HG02571 (cell line): Measurements from ENCODE around the gene PCDHB5.
"Not testable (repeated sequence)": the region's sequence is repeated elsewhere in the genome, so short reads cannot be mapped to it uniquely, and the experiment has no call there.

Experiments
- ATAC-seq: cut with Tn5 transposase; IDR thresholded peaks from one replicate; pipeline ENCODE4 v1.9.1; 2021; ENCODE audit warnings: mild to moderate bottlenecking, moderate library complexity; ENCODE audit not compliant: unreplicated experiment

The PCDHB5 gene

DNA sequence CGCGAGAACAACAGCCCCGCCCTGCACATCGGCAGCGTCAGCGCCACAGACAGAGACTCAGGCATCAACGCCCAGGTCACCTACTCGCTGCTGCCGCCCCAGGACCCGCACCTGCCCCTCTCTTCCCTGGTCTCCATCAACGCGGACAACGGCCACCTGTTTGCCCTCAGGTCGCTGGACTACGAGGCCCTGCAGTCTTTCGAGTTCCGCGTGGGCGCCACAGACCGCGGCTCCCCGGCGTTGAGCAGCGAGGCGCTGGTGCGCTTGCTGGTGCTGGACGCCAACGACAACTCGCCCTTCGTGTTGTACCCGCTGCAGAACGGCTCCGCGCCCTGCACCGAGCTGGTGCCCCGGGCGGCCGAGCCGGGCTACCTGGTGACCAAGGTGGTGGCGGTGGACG lies 16.6 kb downstream of the PCDHB5 start:
- not testable (repeated sequence) for ATAC-seq

DNA sequence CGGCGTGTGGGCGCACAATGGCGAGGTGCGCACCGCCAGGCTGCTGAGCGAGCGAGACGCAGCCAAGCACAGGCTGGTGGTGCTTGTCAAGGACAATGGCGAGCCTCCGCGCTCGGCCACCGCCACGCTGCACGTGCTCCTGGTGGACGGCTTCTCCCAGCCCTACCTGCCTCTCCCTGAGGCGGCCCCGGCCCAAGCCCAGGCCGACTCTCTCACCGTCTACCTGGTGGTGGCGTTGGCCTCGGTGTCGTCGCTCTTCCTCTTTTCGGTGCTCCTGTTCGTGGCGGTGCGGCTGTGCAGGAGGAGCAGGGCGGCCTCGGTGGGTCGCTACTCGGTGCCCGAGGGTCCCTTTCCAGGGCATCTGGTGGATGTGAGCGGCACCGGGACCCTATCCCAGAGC lies 17.1 kb downstream of the PCDHB5 start:
- not testable (repeated sequence) for ATAC-seq

DNA sequence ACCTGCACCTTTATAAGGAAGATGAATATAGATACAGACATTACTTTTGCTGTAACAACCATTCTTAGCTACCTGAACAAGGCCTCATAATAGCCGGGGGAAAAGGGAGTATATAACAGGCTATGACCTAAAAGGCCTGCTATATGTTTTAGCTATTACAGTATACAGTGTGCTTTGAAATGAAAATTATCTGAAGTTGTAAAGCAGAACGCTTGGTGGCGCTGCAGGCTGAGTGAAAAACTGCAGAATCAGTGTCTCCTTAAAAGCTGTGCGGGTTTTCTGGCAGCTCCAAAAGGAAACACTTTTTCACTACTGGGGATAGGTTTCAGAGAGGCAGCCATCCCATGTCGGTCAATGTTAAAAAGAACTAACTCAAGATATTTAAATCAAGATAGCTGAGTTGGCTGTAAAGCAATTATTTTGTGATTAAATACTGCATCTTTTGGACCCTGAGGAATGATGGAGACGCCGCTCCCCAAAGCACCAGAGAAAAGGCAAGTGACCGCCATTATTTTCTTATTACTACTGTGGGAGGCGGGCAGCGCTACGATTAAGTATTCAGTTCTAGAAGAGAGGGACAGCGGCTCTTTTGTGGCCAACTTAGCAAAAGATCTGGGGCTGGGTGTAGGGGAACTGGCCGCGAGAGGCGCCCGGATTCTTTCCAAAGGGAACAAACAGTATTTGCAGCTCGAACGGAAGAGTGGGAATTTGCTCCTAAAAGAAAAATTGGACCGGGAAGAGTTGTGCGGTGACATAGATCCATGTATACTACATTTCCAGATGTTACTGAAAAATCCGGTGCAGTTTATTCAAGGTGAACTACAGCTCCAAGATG lies 20.8 kb downstream of the PCDHB5 start:
- no peak for ATAC-seq

DNA sequence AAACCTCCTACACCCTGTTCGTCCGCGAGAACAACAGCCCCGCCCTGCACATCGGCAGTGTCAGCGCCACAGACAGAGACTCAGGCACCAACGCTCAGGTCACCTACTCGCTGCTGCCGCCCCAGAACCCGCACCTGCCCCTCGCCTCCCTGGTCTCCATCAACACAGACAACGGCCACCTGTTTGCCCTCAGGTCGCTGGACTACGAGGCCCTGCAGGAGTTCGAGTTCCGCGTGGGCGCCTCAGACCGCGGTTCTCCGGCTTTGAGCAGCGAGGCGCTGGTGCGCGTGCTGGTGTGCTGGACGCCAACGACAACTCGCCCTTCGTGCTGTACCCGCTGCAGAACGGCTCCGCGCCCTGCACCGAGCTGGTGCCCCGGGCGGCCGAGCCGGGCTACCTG lies 22.4 kb downstream of the PCDHB5 start:
- ATAC-seq, result not testable (repeated sequence)

DNA sequence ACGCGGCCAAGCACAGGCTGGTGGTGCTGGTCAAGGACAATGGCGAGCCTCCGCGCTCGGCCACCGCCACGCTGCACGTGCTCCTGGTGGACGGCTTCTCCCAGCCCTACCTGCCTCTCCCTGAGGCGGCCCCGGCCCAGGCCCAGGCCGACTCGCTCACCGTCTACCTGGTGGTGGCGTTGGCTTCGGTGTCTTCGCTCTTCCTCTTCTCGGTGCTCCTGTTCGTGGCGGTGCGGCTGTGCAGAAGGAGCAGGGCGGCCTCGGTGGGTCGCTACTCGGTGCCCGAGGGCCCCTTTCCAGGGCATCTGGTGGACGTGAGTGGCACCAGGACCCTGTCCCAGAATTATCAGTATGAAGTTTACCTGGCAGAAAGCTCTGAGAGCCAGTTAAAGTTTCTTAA lies 22.9 kb downstream of the PCDHB5 start:
- not testable (repeated sequence) for ATAC-seq

DNA sequence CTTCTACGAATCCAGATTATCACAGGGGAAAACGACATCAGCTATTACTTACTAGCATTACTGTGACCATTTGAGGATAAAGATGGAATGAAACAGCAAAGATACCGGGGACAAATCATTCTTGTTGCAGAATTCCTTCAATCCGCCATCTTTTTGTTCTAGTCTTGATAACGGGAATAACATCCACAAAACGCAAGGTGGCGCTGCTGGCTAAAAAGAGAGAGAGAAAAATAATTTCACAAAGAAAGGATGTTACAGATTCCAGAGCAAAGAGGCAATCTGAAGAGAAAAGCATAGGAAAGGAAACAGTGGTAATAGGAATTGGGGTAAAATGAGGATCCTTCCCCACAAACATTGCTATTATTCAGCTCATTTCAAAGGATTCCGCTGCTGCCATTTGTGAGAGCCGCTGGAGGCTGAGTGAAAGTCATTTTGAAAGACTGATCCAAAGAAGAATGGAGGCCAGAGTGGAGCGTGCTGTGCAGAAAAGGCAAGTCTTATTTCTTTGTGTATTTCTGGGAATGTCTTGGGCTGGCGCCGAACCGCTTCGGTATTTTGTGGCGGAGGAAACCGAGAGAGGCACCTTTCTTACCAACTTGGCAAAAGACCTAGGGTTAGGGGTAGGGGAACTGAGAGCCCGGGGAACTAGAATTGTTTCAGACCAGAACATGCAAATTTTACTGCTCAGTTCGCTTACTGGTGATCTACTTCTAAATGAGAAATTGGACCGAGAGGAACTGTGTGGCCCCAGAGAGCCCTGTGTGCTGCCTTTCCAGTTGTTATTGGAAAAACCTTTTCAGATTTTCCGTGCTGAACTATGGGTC lies 37.6 kb downstream of the PCDHB5 start, which contains the start of gene PCDHB7:
Gene PCDHB7 (plus strand): TSS at position 264 of the 824 bp plus-strand sequence. CDS start 192 bp downstream, at position 456.
- no peak for ATAC-seq

DNA sequence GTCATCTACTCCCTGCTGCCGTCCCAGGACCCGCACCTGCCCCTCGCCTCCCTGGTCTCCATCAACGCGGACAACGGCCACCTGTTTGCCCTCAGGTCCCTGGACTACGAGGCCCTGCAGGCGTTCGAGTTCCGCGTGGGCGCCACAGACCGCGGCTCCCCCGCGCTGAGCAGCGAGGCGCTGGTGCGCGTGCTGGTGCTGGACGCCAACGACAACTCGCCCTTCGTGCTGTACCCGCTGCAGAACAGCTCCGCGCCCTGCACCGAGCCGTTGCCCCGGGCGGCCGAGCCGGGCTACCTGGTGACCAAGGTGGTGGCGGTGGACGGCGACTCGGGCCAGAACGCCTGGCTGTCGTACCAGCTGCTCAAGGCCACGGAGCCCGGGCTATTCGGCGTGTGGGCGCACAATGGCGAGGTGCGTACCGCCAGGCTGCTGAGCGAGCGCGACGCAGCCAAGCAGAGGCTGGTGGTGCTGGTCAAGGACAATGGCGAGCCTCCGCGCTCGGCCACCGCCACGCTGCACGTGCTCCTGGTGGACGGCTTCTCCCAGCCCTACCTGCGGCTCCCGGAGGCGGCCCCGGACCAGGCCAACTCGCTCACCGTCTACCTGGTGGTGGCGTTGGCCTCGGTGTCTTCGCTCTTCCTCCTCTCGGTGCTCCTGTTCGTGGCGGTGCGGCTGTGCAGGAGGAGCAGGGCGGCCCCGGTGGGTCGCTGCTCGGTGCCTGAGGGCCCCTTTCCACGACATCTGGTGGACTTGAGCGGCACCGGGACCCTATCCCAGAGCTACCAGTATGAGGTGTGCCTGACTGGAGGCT lies 39.5 kb downstream of the PCDHB5 start:
- ATAC-seq, result not testable (repeated sequence)

DNA sequence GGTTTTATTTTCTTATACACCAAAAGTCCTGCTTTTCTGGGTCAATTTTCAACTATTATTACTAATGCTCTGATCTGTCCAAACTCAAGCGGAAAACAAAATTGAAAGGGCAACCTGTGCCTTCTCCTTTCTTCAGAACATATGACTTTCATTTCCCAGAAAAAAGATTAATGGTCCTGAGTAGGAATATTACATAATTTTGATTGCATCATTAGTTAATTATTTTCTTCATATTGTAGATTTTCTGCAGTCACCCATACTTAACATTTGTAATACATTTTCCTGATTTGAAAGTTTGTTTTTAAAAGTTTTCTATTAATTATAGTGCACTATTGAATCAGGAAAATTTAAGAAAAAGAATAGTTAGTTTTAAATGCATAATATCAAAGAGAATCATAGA lies 40.9 kb downstream of the PCDHB5 start:
- ATAC-seq, result no peak

DNA sequence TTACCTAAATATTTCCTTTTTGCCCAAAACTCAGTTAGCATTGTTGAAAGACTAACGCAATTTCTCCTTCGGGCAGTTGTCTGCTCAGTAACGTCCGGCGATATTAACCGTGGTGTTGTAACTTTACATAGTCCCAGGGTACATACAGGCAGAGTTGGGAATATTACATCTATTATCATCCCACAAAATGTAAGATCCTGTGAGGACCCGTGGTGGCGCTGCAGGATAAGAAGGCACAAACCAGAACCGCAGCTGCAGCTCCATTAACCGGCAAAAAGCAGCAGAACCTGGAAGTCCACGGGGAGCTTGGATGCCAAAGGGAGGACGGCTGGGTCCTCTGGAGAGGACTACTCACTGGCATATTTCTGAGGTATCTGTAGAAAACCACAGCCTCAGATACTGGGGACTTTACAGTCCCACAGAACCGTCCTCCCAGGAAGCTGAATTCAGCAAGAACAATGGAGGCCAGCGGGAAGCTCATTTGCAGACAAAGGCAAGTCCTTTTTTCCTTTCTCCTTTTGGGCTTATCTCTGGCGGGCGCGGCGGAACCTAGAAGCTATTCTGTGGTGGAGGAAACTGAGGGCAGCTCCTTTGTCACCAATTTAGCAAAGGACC lies 42.7 kb downstream of the PCDHB5 start, which contains the start of gene PCDHB8:
Gene PCDHB8 (plus strand): TSS at position 214 of the 615 bp plus-strand sequence. CDS start 245 bp downstream, at position 459.
- not testable (repeated sequence) for ATAC-seq

DNA sequence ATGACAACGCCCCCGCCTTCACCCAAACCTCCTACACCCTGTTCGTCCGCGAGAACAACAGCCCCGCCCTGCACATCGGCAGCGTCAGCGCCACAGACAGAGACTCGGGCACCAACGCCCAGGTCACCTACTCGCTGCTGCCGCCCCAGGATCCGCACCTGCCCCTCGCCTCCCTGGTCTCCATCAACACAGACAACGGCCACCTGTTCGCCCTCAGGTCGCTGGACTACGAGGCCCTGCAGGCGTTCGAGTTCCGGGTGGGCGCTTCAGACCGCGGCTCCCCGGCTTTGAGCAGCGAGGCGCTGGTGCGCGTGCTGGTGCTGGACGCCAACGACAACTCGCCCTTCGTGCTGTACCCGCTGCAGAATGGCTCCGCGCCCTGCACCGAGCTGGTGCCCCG lies 44.4 kb downstream of the PCDHB5 start:
- not testable (repeated sequence) for ATAC-seq

DNA sequence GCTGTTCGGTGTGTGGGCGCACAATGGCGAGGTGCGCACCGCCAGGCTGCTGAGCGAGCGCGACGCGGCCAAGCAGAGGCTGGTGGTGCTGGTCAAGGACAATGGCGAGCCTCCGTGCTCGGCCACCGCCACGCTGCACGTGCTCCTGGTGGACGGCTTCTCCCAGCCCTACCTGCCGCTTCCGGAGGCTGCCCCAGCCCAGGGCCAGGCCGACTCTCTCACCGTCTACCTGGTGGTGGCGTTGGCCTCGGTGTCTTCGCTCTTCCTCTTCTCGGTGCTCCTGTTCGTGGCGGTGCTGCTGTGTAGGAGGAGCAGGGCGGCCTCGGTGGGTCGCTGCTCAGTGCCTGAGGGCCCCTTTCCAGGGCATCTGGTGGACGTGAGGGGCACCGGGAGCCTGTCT lies 44.9 kb downstream of the PCDHB5 start:
- ATAC-seq, result not testable (repeated sequence)

DNA sequence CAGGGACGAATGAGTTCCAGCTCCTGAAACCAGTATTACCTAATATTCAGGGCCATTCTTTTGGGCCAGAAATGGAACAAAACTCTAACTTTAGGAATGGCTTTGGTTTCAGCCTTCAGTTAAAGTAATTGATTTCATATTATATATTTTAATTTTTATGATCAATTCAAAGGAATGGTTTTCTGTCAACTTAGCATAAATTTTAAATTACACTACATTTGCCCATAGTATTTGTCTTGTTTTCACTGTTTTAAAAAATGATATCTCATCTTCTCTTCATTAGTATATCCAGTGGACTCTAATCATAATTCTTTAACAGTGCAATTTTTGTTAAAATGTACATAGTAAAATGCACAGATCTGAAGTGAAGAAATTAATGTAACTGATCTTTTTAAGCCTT lies 45.3 kb downstream of the PCDHB5 start:
- ATAC-seq, result no peak

DNA sequence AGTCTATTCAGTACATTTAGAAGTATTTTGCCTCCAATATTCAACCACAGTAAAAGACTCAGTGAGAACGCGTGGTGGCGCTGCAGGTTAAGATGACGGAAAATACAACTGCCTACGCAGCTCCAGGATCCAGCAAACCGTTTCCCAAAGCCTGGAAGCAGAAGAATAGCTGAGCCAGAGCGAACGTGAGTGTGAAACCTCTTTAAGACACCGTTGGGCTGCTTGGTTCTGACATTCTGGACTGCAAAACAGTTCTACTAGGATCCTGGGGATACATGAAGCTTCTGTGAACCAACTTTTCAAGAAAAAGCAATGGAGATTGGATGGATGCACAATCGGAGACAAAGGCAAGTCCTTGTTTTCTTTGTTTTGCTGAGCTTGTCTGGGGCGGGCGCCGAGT lies 47.2 kb downstream of the PCDHB5 start, which contains the start of gene PCDHB16:
Gene PCDHB16 (plus strand): TSS at position 140 of the 400 bp plus-strand sequence. CDS start 173 bp downstream, at position 313.
- ATAC-seq, result no peak

DNA sequence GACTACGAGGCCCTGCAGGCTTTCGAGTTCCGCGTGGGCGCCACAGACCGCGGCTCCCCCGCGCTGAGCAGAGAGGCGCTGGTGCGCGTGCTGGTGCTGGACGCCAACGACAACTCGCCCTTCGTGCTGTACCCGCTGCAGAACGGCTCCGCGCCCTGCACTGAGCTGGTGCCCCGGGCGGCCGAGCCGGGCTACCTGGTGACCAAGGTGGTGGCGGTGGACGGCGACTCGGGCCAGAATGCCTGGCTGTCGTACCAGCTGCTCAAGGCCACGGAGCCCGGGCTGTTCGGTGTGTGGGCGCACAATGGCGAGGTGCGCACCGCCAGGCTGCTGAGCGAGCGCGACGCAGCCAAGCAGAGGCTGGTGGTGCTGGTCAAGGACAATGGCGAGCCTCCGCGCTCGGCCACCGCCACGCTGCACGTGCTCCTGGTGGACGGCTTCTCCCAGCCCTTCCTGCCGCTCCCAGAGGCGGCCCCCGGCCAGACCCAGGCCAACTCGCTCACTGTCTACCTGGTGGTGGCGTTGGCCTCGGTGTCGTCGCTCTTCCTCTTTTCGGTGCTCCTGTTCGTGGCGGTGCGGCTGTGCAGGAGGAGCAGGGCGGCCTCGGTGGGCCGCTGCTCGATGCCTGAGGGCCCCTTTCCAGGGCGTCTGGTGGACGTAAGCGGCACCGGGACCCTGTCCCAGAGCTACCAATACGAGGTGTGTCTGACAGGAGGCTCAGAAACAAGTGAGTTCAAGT lies 49.3 kb downstream of the PCDHB5 start:
- ATAC-seq, result not testable (repeated sequence)

DNA sequence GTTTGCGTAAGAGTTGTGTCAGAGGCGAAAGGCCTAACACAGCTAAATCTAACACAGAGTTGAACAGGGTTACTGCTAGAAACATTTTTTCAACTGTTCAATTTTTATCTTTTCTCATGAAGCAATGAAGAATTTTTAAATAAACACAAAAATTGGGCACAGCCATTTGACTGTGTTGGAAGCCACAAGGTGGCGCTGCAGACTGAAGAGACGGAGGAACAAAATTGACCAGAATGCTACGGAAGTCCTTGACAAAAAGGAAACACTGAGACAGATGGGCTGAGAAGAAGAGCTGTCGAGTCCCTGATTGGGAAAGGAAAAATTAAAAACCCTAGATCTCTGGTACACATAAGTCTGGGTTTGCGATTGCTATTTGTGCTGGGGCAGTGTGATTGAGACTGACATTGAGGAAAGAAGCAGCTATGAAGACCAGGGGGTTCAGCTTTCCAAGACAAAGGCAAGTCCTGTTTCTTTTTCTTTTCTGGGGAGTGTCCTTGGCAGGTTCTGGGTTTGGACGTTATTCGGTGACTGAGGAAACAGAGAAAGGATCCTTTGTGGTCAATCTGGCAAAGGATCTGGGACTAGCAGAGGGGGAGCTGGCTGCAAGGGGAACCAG lies 52.0 kb downstream of the PCDHB5 start, which contains the start of gene PCDHB9:
Gene PCDHB9 (plus strand): TSS at position 265 of the 616 bp plus-strand sequence. CDS start 158 bp downstream, at position 423.
- ATAC-seq, result no peak
